M059J (cell line): ENCODE results near the gene JARID2. TPM values are rescaled to one million over a fixed set of nuclear protein-coding genes. Genes with fewer than 3 reads are reported as not detected.

Source experiments
- DNase-seq: peaks from one replicate; pipeline ENCODE4 v3.0.0-alpha.2; 2012; ENCODE audit warnings: low read depth
- total RNA-seq: library from RNA; depleted of rRNA; stranded (reverse); fragments of >200 nt; shearing (Covaris generic); gene quantifications from 2 replicates; pipeline ENCODE4 v1.2.3, GENCODE V29; 2014

JARID2 gene
- total RNA-seq, 1 experiment from 2014 or later, result 17.6 TPM

DNA sequence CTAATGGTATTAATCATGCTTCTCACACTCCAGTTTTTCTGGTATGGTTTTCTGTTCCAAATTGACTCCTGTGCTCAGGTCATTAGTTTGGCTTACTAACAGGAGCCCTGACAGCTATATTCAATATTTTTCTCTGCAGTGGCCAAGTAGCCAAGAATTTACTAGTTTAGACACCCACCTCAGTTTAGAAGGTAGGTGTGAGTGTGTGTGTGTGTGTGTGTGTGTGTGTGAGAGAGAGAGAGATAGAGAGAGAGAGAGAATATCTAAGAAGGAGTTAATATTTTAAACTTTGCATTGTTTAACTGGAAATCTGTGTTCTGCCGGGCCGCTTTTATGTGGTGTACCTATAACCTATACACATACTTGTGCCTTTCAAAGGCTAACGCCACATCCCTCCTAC is 18.5 kb downstream of the JARID2 start:
- no peak for DNase-seq

DNA sequence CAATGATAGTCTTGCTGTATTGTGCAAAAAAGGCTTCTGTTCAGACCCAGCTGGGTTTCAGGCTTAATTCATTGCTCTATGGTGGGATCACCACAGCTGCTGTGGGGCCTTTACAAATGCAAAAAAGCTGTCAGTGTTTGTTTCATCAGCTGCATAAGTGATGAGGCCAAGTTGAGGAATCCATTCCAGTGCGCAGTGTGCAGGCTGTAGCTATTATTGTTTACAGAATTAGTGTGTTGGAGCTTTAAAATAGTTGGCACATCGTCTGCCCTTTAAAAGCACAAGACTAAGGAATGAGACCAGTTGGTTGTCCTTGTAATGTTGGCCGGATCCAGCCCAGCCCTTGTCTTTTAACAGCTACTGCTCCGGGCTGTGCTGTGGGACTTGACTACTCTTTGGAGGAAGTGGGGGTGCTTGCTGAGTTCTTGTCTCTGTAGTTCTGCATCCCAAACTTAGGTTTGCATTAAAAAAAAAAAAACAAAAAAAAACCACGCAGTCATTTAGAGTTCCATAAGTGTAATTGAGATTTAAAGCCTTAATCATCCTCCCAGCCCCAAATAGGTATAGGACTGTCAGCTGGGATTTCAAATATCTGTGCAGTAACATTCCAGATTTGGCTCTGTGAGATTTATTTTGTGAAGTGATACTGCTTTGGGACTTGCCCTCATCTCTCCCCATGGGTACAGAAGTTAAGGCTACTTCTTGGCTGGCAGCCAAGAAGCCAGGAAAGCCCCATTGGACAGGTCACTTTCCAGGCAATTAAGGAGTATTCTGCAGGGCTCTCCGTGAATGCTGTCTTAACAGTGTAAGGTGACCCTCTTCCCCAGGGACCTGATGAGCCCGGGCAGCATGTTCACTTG is 19.3 kb downstream of the JARID2 start:
- peak; percentile 63 for DNase-seq

DNA sequence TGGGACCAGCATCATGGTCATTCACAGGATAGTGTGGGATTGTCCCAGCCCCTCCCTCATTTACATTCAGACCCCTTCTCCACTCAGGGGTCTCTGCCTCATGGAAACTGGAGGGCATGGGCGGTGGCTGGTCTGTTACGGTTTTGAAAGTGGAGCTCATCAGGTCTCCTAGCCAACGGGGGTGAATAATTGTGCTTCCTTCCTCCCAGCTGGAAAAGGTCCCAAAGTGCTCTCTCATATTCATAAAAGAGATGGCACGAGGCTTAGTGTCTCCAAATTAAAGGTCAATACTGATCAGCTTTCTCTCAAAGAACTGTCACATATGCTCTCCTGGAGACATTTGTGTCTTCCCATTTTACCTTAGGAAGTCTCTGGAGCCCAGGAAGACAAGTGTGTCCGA is 19.9 kb downstream of the JARID2 start:
- no peak for DNase-seq

DNA sequence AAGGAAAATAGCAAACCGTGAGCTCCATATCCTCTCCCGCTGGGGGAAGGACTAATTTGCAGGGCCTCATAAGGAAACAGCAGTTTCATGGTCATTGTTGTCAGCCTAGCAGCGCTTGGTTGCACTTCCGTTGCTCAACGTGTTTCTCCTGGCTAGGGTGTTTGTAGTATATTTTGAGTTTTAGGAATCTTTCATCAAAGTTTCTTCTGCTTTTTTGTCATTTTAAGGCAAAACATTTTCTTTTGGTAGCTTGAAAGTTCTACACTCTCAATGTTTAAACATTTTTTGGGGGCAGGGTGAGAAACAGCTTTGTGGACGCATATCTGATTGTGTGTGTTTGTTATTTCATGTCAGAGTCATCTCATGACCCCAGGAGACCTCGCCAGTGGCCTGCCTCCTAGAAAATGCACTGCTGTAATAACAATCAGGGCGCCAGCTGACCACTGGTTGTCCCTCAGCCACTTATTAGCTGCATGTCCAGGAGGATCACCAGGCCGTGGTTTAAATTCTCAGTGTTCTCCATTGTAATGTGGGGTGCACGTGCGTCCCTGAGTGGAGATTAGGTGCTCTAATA is 20.6 kb downstream of the JARID2 start:
- DNase-seq, result peak; percentile 71

DNA sequence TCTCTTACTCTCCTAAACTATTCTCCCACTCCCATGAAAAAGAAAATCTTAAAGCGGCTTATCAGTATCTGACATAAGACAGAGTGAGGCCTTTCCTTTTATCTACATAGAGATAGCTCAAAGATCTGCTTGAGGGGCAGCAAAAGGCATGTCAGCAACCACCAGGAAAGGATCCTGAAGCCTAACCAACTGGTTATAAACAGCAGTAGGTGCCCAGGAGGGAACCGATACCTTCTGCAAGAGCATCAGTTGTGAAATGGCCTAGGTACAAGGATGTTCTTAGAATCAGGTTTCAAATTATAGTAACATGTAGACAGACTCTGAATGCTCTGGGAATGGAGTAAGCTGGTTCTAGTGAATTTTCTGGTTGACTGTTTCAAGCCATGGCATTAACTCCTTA is 21.4 kb downstream of the JARID2 start:
- no peak for DNase-seq

DNA sequence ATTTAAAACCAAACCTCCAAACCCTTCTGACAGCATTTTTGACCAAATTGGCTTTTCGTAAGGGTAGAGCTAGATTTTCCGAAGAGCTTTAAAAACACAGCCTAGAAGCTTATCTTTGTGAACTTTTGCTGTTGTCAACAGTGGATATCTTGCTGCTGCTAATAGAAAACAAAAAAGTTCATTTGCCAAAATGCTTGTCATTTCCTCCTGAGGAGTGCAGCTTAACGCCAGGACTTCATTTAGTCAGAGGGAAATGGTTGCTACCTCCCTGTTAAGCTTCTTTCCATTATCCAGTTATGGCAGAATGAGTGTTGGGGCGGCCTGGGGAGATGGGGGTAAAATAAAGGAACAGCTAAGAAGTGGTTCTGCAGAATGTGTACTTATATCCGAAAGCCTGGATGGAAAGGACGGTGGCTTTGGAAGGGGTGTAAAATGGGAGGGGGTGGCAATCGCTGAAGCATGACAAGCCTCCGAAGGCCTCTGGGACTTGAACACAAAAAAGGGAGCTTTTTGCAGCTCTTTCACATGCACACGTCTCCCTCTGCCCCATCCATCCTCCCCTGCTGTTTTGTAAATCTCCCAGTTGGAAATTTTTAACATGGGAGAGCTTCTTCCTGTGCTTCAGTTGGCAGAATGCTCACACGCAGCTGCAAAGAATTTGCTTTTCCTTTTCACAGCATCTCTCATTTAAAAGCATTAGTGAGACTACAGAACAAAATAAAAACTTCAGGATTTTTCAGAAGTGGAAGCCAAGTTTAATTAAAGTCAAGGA is 22.5 kb downstream of the JARID2 start:
- no peak for DNase-seq

DNA sequence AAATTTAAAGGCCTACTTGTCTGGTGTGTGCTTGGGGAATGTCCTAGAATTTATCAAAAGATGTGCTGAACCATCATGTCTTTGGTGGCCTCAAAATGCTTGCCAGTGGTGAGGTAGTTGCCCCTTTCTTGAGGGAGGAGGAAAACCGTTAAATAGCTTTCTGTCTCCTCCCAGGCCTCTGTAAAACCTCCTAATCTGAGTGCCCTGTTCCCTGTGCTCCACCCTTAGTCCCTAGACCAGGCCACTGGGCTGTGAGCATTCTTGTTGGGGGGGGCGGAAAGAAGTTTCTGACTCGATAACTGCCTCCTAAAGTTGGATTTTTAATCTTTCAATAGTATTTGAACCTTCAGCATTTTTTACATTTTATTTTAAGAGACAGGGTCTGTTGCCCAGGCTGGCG is 23.1 kb downstream of the JARID2 start:
- DNase-seq, result no peak

DNA sequence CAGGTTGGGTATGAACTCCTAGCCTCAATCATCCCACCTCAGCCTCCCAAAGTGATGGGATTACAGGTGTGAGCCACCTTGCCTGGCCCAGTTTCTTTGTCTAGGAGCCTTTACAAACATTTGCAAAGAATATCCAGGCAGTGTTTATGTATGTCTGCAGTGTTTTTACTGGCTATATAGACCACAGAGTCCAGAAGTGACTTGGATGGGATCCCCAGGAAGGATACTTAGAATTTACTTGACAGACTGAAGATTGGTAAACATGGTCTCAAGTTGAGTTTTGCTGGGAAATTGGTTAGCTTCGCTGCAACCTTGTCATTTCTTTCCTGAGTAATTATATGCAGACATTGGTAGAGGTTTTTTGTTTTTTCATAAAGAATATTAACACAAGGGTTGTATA is 23.8 kb downstream of the JARID2 start:
- DNase-seq, result no peak

DNA sequence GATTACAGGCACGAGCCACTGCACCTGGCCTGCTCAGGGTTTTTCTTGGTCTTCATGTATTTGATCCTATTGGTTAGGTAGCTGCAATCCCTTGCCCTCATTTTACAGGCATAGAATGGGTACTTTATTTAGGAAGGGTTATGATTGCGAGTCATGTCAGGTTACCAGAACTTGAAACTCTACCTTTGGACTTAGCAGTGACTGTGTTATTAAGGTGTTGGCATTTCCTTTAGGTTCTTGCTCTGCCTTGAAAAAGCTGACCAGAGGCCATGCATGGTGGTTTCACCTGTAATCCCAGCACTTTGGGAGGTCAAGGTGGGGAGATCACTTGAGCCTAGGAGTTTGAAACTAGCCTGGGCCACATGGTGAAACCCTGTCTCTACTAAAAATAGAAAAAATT is 24.5 kb downstream of the JARID2 start:
- no peak for DNase-seq

DNA sequence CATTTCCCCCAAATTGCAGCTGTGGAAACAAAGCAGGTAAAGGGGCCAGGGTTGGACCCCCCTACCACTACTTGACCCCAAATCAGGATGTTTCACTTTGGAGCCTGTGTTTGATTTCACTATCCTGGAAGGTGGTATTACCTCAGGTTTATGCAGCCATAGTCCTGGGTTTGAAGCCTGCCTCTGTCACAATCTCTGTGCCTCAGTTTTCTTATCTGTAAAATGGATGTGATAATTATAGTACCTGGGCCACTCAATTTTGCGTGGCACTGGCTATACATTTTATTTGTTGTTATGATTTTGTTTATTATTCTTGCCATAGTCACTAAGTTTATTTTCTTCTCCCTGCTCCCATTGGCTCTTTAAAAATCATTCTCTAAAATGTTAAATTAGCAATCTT is 26.7 kb downstream of the JARID2 start:
- no peak for DNase-seq

DNA sequence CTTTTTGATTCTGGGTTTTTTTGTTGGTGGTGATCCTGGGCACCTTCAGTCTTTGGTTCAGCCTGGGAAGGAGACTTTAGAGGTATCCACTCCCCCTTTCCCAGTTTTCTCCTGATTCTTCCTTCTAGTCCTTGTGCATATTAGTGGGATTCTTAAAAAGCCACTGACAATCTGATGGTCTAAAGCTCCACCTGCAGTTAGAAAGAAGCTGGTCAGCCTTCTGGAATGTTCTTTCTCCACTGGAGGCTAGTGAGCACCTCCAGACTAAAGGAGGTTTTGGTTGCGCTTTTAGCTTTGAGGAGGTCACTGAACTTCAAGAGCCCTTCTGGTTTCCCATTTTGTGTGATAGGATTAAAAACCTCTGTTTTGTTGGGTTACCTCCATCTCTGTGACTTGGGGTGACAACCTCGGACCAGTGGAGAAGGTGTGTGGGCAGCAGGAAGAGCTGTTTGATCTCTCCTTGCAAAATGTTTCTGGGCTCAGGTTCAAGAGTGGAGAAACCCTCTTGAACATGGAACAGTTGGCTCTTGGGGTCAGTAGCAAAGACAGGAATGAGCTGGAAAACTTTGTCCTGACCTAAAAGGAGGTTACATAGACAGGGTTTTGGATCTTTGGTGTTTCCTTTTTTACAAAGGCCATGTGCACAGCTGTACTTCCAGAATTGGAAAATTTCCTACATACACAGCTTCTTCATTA is 29.0 kb downstream of the JARID2 start:
- DNase-seq, result peak; percentile 51

DNA sequence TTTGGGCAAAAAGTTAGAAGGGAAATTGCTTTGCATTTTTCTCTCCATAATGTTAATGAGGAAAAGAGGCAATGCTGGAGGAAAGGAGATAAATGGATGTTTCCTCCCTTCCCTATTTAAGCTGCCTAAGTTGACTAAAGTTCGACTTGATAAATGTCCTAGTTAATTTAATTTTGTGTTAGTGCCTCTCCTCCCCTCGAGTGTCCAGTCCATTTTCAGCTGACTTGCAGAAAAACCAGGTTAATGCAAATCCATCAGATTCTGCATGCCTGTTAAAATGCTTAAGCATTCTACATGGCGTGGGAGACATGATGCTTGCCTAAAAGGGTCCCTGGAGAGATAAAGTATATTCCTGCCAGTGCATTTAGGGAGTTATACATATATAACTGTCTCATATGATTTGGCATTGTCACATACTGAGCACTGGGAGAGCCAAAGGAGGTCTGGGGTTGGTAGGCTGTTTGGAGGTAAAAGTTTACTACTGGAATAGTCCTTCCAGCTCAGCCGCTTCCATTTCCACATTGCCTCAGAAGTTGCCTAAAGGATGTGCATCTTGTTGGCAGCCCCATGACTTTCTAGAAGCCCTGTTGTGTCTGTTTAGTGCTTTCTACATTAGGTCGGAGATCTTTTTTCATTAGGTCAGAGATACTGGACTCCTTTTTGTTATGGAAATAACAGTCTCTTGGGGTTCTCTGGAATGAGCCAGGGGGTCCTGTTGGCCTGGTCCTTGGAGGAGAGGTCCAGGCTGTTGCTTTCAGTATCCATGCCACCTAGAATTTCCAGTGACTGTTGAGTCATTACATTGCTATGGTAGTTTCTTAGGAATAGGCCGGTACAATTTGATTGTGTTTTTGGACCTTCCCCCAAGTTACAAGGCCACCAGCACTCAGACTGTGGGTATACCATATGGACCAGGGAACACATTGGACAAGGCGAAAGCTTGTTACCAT is 30.4 kb downstream of the JARID2 start:
- peak; percentile 66 for DNase-seq

DNA sequence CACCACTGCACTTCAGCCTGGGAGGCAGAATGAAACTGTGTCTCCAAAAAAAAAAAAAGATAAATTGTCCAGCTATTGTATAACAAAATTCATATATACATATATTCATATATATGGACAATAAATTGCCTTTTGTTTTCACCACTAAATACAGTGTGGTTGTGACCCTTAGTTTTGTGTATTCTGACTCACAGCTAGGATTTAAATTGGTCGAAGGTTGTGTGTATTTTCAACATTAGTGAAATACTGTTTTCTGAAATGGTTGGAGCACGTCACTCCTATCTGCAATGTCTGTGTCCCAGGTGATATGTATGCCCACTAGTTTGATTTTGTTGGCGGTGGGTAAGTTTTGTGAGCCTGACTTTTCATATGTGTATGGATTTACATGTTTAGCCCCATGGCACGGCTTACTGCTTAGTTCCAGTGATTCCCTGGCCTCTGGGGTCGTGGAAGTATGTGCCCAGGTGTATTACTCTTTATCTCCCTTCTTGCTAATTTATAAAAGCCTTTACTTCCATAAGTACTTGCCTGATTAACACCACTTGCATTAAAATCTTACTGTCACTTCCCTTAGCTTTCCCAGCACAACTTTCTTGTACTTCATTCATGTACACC is 33.3 kb downstream of the JARID2 start:
- DNase-seq, result no peak

DNA sequence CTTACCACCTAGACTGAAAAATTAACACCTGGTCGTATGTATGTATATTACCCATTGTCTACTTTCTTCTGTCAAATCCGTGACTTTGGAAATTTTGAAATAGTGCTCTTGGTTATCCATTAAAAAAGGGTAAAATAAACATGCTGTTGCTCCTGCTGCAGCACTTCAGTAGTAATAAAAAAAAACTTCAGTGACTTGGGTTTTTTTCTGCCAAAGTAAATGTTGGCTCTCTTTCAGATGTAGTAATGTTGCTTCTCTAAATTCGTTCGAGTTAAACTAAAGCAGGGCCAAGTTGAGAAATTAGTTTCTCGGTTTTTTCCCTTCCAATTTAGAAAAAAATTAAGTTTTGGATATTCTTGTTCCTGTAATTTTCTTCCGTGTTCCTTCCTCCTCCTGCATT is 34.2 kb downstream of the JARID2 start:
- no peak for DNase-seq

DNA sequence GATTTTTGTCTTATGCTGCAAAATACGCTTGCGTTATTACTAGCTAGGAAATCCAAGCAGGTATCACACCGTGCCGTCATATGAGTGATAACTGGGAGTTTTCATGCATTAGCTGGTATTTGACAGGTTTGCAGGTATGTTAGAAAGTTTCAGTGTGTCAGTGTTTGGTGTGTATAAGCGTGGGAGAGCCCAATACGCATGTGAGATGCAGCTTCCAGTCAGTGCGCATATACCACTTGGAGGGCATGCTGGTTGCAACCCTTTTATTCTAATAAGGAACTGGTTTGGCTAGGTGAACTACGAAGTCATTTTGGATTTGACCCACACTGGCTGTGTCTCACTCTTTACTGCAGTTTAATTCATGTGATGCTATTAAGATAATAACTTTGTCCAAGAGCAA is 35.1 kb downstream of the JARID2 start:
- no peak for DNase-seq

DNA sequence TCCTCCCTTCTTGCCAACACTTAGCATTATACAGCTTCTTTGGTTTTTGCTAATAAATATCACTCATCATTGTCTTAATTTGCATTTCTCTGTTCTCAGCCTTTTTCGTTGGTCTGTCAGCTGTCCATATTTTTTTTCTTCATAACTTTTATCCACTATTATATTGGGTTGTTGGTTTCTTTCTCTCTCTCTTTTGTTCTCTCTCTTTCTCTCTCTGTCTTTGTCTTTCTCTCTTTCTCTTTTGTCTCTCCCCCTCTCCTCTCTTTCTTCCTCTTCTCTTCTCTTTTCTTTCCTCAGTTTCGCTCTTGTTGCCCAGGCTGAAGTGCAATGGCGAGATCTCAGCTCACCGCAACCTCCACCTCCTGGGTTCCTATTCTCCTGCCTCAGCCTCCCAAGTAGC is 36.5 kb downstream of the JARID2 start:
- DNase-seq, result no peak

DNA sequence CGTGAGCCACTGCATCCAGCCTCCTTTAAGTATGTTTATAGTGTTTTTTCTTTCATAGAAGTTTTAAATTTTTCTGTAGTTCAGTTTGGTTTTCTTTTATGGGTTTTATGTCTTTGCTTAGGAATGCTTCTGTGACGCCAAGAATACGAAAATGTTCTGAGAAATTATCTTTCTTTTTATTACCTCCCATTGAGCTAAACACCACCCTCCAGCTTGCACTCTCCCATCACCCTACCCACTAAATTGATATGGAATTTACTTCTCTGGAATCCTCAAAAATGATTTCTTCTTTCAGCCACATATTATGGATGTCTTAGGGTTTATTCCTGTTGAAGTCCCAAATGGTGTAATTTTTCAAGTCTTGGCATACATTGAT is 38.1 kb downstream of the JARID2 start:
- peak; percentile 48 for DNase-seq

DNA sequence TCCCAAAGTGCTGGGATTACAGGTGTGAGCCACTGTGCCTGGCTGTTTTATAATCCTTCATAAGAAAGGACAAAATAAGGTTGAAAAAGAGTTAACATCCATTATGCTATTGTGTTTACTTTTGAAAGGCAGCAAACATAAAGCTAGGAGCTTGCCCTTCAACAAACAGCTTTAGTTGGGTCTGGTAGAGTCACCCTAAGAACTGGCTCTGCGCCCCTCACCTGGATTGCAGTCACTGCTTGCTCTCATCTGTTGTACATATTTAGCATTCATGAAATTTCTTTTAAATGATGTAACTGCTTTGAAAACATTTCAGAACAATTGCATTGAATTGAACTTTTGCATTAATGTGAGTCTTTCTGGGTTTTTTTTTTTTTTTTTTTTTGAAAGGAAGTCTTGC is 38.9 kb downstream of the JARID2 start:
- DNase-seq, result peak; percentile 85

DNA sequence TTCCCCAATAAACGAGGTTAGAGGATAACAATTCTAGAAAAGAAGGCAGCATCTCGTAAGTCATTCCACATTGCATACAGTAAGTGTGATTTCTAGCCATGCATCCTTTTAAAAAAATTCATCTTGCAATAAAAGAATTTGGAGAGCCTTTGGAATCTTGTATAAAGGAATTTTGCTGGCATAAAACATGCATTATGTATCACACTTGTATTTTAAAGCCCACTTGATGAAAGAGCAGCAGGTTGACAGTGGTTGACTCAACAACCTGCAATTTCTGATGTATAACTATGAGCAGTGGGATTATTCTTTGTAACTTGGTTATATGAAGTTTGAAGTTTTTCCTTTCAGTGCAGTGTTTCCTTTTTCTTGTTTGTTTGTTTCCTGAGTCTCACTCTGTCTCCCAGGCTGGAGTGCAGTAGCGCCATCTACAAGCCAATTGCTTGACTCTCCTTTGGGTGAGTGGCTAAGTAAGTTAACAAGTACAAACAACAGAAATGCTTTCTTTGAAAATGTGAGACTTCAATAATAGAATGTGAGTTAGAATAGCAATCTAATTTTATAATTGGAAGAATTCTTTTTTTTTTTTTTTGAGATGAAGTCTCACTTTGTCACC is 39.9 kb downstream of the JARID2 start:
- DNase-seq, result peak; percentile 48

DNA sequence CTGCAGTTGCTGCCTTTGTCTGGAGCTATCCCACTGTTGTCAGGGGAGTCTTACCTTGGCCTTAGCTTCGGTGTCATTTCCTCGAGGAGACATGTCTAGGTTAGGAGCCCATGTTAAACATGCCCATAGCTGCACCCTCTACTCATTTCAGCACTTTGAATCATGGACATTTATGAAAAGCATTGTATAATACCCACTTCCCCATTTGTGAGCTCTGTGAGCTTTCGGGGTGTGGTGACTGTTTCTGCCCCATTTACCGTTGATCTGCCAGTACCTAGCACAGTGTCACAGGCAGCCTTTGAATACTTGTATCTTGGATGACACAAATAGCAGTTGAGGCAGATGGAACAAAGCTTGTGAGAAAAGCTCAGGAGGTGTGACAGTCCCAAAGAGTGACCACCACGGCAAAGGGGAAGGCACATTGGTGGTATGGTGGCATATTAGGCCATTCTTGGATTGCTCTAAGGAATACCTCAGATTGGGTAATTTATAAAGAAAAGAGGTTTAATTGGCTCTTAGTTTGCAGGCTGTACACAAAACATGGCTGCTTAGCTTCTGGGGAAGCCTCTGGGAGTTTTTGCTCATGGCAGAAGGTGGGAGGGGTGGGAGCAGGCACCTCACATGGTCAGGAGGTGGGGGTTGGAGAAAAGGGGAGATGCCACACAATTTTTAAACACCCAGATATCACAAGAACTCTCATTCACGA is 42.0 kb downstream of the JARID2 start:
- DNase-seq, result no peak
